Measurements from ENCODE around the gene TMEM169.

The TMEM169 gene

GRCh38 chr2:216118474-216118873 lies 36.8 kb downstream of the TMEM169 start:
- no peak overlapping the region for H3K4me3 ChIP-seq (ENCODE audit: control insufficient read depth, low read depth, low read length)
- TF ChIP-seq CTCF (conservative IDR thresholded peaks at IDR 0.05; ENCODE audit: control insufficient read depth, insufficient read depth, low read depth, low read length), result no peak
- DNase-seq (ENCODE audit: low read depth), result no peak

- DNase-seq (ENCODE audit: low read depth), result no peak
- no peak for TF ChIP-seq CTCF (conservative IDR thresholded peaks at IDR 0.05; ENCODE audit: control insufficient read depth, insufficient read depth, low read depth, low read length)
- H3K4me3 ChIP-seq (ENCODE audit: control insufficient read depth, low read depth, low read length), result no peak overlapping the region
These were observed 37.4 kb downstream of the TMEM169 start for GRCh38 chr2:216119146-216119545.

GRCh38 chr2:216119986-216120385 lies 38.3 kb downstream of the TMEM169 start:
- DNase-seq (ENCODE audit: low read depth), result no peak
- TF ChIP-seq CTCF (conservative IDR thresholded peaks at IDR 0.05; ENCODE audit: control insufficient read depth, insufficient read depth, low read depth, low read length), result no peak
- H3K4me3 ChIP-seq (ENCODE audit: control insufficient read depth, low read depth, low read length), result no peak overlapping the region

- no peak for DNase-seq (ENCODE audit: low read depth)
- TF ChIP-seq CTCF (conservative IDR thresholded peaks at IDR 0.05; ENCODE audit: control insufficient read depth, insufficient read depth, low read depth, low read length), result no peak
These were observed 39.5 kb downstream of the TMEM169 start for GRCh38 chr2:216121255-216121654.

GRCh38 chr2:216126943-216127342 lies 45.2 kb downstream of the TMEM169 start:
- TF ChIP-seq CTCF (conservative IDR thresholded peaks at IDR 0.05; ENCODE audit: control insufficient read depth, insufficient read depth, low read depth, low read length), result no peak
- no peak for DNase-seq (ENCODE audit: low read depth)
- no peak overlapping the region for H3K4me3 ChIP-seq (ENCODE audit: control insufficient read depth, low read depth, low read length)

More at GRCh38 chr2:216121255-216121654, 39.5 kb downstream of the TMEM169 start:
- H3K4me3 ChIP-seq (ENCODE audit: control insufficient read depth, low read depth, low read length), result no peak overlapping the region

- no peak for TF ChIP-seq CTCF (conservative IDR thresholded peaks at IDR 0.05; ENCODE audit: control insufficient read depth, insufficient read depth, low read depth, low read length)
These were observed 48.7 kb downstream of the TMEM169 start for GRCh38 chr2:216130346-216130971.

More at GRCh38 chr2:216130346-216130971, 48.7 kb downstream of the TMEM169 start:
- H3K4me3 ChIP-seq (ENCODE audit: control insufficient read depth, low read depth, low read length), result no peak overlapping the region
- no peak for DNase-seq (ENCODE audit: low read depth)

Data from fibroblast of mammary gland (primary cell).